ENCODE results near the gene HOXB5. TPM values are rescaled to one million over a fixed set of nuclear protein-coding genes. Genes with fewer than 3 reads are reported as not detected.

The HOXB5 gene
- total and polyA plus RNA-seq, 2 of the 4 experiments (the other 2 are of a cell fraction) = 0.54 to 18.0 TPM

- Histone ChIP-seq H2AFZ (replicated peaks; ENCODE audit: low read length, poor library complexity) (no peak overlapping the region), H2AK5ac (ENCODE audit: low read depth, low read length) (no peak overlapping the region), H3K4me3 (ENCODE audit: insufficient read depth, low read depth, low read length) (no peak overlapping the region), H4K5ac (ENCODE audit: low read depth, low read length) (no peak overlapping the region), H3K9ac (ENCODE audit: low read depth, low read length) (no peak overlapping the region), H2AK9ac (replicated peaks; ENCODE audit: low read depth, low read length, poor library complexity) (no peak overlapping the region), H3K79me1 (ENCODE audit: low read depth in 1 of 2, low read length in 2 of 2) (peaks cover 9 to 41% of the 10 kb centered on the region in 2 experiments; a peak in 3 of 4 replicates), H3K56ac (ENCODE audit: extremely low read depth, insufficient read depth, low read length) (no peak overlapping the region), H2BK120ac (ENCODE audit: low read depth, low read length) (no peak overlapping the region), H4K91ac (ENCODE audit: insufficient read depth, low read depth, low read length) (no peak overlapping the region), H3K9me3 (ENCODE audit: control insufficient read depth, insufficient read depth, low read length) (no peaks in the 10 kb centered on the region), H3K27me3 (ENCODE audit: control insufficient read depth, insufficient read depth, low read length) (no peaks in the 10 kb centered on the region), H3K14ac (replicated peaks; ENCODE audit: low read depth, low read length) (no peak overlapping the region), H2BK15ac (ENCODE audit: low read depth, low read length) (no peak overlapping the region), H3K27ac (ENCODE audit: insufficient read depth, low read length) (no peak overlapping the region), H3K23ac (ENCODE audit: low read depth, low read length) (no peak overlapping the region), H2BK20ac (ENCODE audit: low read depth, low read length) (no peak overlapping the region), H3K18ac (ENCODE audit: low read depth, low read length) (no peak overlapping the region), H3K4ac (ENCODE audit: low read depth, low read length) (no peak overlapping the region), H4K8ac (ENCODE audit: low read depth in 2 of 2, low read length in 2 of 2) (no peak overlapping the region), H3K4me2 (ENCODE audit: low read depth, low read length) (no peak overlapping the region), H2BK5ac (ENCODE audit: low read depth, low read length, poor library complexity, severe bottlenecking) (no peak overlapping the region), H3K4me1 (ENCODE audit: control insufficient read depth, insufficient read depth, low read length) (peaks cover 14% of the 10 kb centered on the region), H3K9me1 (ENCODE audit: insufficient read depth, low read length) (0 out of 2 replicates have a peak, but pooled peaks cover 3% of the 10 kb centered on the region), H4K20me1 (ENCODE audit: insufficient read depth, low read length) (0 out of 2 replicates have a peak, but pooled peaks cover 3% of the 10 kb centered on the region), H3K36me3 (ENCODE audit: control insufficient read depth, insufficient read depth, low read length) (peaks cover 7% of the 10 kb centered on the region)
- 89% methylated on average over 1 of the region's 9 CpGs; no CpG with 5 or more reads in 1 of the 2 experiments for WGBS, 2 experiments (ENCODE audit: extremely low coverage in 2 of 2, insufficient read length in 1 of 2)
- ChIA-PET POLR2A (ENCODE audit: unreplicated experiment) (no interaction called here), CTCF (interaction anchor here (0.6 kb wide), 1 partner anchor 300 kb away, joined by 3 read pairs; no protein-coding TSS in a partner anchor)
- in situ Hi-C loops (cut with MboI; ENCODE audit: low sequenced_read_pairs) = no loop called here
- DNase-seq (no peak), ATAC-seq (ENCODE audit: low read depth) (no peak)
- dilution Hi-C loops (cut with HindIII; ENCODE audit: low sequenced_read_pairs, unreplicated experiment) = no loop called here
- BruUV-seq (replicated peaks) = no TSS peak
- intact Hi-C loops (cut with micrococcal nuclease) = no loop called here
- TF ChIP-seq RAD21 (IDR thresholded peaks at IDR 0.05; ENCODE audit: low read length) = no peak
- TF ChIP-seq FOS (IDR thresholded peaks at IDR 0.05; ENCODE audit: low read depth, low read length) = no peak
- no peak for TF ChIP-seq NFE2L2 (IDR thresholded peaks at IDR 0.05; ENCODE audit: low read depth, low read length)
- no peak for TF ChIP-seq MAZ (IDR thresholded peaks at IDR 0.05; ENCODE audit: borderline replicate concordance, low read depth, low read length)
- TF ChIP-seq CEBPB (IDR thresholded peaks at IDR 0.05; ENCODE audit: low read depth, low read length) = no peak
- TF ChIP-seq BHLHE40 (IDR thresholded peaks at IDR 0.05; ENCODE audit: low read depth, low read length) = no peak
- no peak for TF ChIP-seq USF2 (IDR thresholded peaks at IDR 0.05; ENCODE audit: low read depth, low read length)
- TF ChIP-seq RFX5 (IDR thresholded peaks at IDR 0.05; ENCODE audit: low read depth, low read length) = no peak
- TF ChIP-seq ELK1 (IDR thresholded peaks at IDR 0.05; ENCODE audit: borderline replicate concordance, low read depth, low read length) = no peak
- TF ChIP-seq RCOR1 (IDR thresholded peaks at IDR 0.05; ENCODE audit: insufficient replicate concordance, low read length) = no peak
- no peak for TF ChIP-seq POLR2A (IDR thresholded peaks at IDR 0.05; ENCODE audit: low read depth, low read length)
- no peak for TF ChIP-seq CTCF (conservative IDR thresholded peaks at IDR 0.05; ENCODE audit: low read depth, low read length)
- no peak for TF ChIP-seq MXI1 (IDR thresholded peaks at IDR 0.05; ENCODE audit: borderline replicate concordance, low read depth, low read length)
- no peak for TF ChIP-seq SMC3 (IDR thresholded peaks at IDR 0.05; ENCODE audit: low read depth, low read length)
- TF ChIP-seq MAFK (IDR thresholded peaks at IDR 0.05; ENCODE audit: low read depth, low read length) = no peak
Measured at GRCh38 chr17:48606892-48607614, 13.5 kb upstream of the HOXB5 start.
